HG02973 (cell line): ENCODE results near the gene HSPB9.
"Not testable (repeated sequence)": the region's sequence is repeated elsewhere in the genome, so short reads cannot be mapped to it uniquely, and the experiment has no call there.

Experiments
- ATAC-seq: cut with Tn5 transposase; IDR thresholded peaks from one replicate; pipeline ENCODE4 v1.9.1; 2021; ENCODE audit warnings: moderate library complexity; ENCODE audit not compliant: unreplicated experiment

The HSPB9 gene

GRCh38 chr17:42141382-42141781 is 18.8 kb downstream of the HSPB9 start:
- ATAC-seq = no peak

GRCh38 chr17:42142371-42142896 is 19.8 kb downstream of the HSPB9 start:
- ATAC-seq = no peak

DNA sequence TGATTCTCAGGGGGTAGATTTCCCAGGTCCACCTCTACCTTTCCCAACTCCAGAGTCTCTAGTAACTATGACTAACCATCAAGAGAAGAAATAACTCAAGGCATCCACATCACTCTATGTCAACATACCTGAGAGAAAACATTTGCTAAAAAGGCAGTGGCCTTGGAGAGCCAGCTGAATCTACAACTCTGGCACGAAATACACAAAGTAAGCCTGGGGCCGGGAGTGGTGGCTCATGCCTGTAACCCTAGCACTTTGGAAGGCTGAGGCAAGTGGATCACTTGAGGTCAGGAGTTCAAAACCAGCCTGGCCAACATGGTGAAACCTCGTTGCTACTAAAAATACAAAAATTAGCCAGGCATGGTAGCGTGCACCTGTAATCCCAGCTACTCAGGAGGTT is 20.5 kb downstream of the HSPB9 start:
- not testable (repeated sequence) for ATAC-seq

DNA sequence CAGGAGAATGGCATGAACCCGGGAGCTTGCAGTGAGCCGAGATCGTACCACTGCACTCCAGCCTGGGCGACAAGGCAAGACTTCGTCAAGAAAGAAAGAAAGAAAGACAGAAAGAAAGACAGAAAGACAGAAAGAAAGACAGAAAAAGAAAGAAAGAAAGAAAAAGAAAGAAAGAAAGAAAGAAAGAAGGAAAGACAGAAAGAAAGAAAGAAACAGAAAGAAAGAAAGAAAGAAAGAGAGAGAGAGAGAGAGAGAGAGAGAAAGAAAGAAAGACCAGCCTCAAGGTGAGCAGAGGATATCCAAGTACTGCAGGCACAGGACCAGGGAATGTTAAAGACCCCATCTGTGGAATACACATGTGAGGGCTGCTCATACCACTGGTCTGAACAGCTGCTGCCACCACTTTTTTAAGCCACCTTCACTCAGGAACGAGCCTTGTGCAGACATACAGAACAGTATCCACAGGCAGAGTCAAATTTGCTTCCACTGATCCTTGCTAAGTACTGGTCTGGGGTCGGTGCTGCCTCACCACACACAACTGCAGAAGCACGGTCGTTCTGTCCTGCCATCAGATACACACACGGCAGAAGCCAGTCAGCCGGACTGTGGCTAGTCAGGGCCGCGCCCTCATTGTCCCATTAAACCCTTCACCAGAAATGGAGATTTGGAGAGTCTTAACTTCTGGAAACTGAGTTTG is 24.5 kb downstream of the HSPB9 start:
- ATAC-seq = no peak

GRCh38 chr17:42153919-42154742 is 31.5 kb downstream of the HSPB9 start:
- no peak for ATAC-seq

DNA sequence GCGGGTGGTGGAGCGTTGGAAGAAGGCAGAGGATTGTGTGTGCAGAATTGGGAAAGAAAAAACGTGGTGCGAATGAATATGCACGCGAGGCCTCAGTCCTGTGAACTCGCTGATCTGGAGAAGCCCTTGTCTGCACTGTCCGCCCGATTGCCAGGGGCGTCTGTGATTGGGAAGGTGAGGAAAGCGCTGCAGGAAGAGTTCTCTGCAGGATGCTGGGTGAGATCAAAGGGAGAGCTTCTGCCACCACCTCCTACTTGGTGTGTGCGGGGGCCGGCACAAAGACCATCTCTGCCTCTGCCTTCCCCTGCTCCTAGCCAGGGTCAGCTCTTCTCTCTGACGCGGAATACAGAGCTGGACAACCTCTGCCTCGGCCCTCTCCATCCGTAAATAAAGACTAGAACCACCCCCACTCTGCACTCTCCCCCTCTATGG is 33.0 kb downstream of the HSPB9 start:
- no peak for ATAC-seq

- no peak for ATAC-seq
These were observed 37.4 kb downstream of the HSPB9 start for GRCh38 chr17:42159796-42160530.

DNA sequence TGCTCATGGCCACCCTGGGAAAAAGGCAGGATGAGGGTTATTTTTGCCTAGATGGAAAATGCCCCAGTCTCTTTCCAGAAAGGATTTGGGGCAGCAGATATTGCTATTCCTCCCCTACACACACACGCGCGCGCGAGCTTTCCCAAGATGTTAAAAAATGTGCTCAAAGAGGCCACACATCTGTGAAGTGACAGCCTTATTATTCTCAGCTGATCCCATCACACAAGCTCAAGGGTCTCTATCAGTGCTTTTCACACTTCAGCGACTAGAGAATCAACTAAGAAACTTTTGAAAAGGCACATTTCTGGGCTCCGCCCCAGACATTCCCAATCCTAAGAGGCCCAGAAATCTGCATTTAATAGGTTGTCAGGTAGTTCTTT is 37.9 kb downstream of the HSPB9 start:
- no peak for ATAC-seq

DNA sequence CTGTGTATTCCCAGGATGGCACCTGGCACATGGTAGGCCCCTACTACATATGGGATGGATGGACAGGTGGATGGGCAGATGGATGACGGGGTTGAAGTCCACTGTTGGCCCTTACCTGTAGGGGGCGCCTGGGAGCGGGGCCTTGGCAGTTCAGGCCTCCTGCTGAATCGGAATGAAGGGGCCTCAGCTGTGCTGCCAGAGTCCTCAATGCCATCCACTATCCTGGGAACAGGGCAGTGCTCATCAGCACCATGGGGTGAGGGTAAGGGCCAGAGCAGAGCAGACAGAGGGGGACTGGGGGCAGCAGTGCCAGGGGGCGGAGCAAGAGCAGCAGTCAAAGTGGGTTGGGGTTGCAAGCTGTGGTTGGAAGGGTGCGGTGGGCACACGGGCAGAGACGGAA is 40.5 kb downstream of the HSPB9 start:
- ATAC-seq = no peak

- no peak for ATAC-seq
These were observed 41.2 kb downstream of the HSPB9 start for GRCh38 chr17:42163696-42164407.

GRCh38 chr17:42165751-42166150 is 43.1 kb downstream of the HSPB9 start:
- no peak for ATAC-seq

GRCh38 chr17:42166196-42166763 is 43.7 kb downstream of the HSPB9 start:
- no peak for ATAC-seq

GRCh38 chr17:42167807-42168206 is 45.2 kb downstream of the HSPB9 start:
- ATAC-seq = no peak

DNA sequence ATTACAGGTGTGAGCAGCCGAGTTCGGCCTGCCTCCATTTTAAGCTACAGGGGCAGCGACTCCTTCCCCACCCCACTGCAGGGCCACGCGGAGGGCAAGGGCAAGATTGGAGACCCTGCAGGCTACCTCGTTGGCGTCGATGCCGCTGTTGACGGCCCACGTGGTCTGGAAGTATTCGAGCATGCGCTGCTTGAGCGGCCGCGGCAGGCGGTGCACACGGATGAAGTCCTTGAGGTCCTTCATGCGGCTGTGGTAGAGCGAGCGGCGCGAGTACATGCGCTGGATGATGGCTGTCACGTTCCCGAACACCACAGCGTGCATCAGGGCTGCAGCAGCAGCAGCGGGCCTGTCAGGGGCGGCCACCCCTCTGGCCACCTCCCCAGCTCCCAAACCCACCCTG is 46.7 kb downstream of the HSPB9 start:
- ATAC-seq = no peak

DNA sequence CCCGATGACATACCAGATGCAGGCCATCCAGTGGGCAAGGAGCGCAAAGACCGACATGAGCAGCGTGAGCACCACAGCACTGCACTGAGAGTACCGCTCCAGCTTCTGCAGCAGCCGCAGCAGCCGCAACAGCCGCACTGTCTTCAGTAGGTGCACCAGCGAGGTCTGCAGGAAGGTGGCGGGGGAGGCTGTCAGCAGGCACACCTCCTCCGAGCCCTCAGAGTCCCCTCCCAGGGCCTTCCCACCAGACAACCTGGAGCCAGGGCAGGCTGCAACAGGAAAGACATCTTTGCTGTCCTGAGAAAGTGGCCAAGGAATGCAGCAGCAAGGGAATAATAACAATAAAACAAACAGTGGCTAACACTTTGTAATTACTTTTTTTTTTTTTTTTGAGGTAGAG is 49.2 kb downstream of the HSPB9 start:
- ATAC-seq = no peak
